Smooth muscle cell of the brain vasculature (primary cell): ENCODE measurements around the gene MIGA2.
"Not testable (repeated sequence)": the region's sequence is repeated elsewhere in the genome, so short reads cannot be mapped to it uniquely, and the experiment has no call there.

Experiments used
- DNase-seq: peaks from one replicate; pipeline ENCODE4 v3.0.0-alpha.2; 2012; ENCODE audit warnings: low read depth, low spot score

Gene MIGA2

DNA sequence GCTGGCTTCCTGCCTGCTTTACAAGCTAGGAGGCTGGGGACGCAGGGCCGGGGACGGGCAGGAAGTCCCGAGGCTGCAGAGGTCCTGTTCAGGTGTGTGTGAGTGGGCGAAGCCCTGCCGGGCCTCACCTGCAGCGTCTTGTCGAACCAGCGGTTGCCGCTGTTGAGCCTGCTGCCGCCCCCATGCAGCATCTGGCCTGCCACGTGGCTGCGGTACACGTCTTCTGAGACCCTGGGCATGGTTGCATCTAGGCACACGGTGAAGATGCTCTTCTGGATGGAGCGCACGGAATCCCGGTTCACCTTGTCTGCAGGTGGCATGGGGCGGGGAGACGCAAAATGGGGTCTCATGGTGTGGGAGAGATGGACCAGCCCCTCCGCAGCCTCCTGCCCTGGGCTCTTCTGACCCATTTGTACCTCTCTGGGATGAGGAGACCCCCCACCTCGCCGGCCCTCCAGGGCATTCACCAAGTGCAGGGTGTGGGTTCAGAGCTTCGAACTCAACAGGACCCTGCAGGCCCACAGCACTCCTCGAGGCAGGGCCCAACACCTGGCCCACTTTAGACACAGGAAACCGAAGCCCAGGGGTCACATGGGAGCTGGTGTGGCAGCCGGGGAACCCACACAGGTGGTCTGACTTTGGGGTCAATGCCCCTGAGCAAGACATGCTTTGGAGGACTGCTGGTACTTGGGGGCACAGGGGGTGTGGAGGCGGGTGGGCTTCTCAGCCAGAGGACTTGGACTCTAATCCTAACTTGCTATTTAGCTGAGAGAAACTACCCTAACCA is 64.2 kb downstream of the MIGA2 start:
- no peak for DNase-seq

GRCh38 chr9:129101279-129101678 is 64.9 kb downstream of the MIGA2 start:
- DNase-seq = no peak

- DNase-seq = no peak
Measured at GRCh38 chr9:129102095-129102525, 65.7 kb downstream of the MIGA2 start.

DNA sequence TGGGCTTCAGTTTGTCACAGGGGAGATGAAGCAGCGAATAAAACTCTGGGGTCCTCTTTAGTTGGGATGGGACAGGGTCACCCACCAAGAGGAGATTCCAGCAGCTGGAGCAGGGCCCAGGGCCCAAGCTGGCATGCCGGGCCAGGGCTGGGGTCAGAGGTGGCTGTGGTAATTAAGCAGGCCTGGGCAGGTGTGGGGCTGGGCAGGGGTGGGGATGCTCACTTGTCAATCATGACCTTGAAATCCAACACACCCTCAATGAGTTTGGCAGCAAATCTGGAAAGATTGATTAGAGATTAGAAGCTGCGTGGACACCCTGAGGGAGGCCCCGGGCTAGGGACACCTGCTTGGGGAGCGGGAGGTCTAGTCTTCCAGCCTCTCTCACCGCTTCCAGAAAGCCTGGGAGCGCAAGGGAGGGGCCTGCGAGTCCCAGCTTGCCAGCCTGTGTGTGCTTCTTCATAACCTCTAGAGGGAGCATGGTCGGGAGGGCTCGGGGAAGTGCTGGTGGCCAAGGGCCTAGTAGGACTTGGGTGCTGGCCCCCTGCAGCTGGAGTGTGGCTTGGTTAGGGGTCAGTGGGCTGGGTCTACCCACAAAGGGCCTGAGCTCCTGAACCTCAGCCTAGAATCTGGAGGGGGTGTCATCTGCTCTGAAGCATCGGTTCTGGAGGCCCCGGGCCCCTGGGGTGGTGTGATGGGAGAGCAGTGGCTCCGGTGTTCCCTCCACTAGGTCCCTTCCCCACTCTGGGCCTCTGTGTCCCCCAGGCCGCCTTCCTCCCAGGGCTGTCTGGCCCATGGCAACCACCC is 66.6 kb downstream of the MIGA2 start:
- no peak for DNase-seq

GRCh38 chr9:129103595-129103965 is 67.2 kb downstream of the MIGA2 start:
- DNase-seq = no peak

DNA sequence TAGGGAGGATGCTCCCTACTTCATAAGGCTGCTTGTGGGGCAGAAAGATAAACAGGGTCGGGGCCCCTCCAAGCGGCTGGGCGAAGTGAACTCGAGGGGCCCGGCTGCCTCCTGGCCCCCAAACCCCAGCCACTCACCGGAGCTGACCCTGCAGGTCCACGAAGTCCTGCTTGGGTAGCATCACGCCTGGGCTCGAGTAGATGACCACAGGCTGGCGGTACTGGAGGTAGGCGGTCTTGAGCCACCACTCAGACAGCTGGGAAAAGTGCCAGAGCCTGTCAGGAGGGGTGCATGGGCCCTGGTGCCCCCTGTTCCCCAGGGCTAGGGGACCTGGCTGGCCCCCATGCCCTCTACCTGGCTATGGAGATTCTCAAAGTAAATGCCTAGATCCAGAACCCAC is 67.6 kb downstream of the MIGA2 start:
- DNase-seq = no peak

DNA sequence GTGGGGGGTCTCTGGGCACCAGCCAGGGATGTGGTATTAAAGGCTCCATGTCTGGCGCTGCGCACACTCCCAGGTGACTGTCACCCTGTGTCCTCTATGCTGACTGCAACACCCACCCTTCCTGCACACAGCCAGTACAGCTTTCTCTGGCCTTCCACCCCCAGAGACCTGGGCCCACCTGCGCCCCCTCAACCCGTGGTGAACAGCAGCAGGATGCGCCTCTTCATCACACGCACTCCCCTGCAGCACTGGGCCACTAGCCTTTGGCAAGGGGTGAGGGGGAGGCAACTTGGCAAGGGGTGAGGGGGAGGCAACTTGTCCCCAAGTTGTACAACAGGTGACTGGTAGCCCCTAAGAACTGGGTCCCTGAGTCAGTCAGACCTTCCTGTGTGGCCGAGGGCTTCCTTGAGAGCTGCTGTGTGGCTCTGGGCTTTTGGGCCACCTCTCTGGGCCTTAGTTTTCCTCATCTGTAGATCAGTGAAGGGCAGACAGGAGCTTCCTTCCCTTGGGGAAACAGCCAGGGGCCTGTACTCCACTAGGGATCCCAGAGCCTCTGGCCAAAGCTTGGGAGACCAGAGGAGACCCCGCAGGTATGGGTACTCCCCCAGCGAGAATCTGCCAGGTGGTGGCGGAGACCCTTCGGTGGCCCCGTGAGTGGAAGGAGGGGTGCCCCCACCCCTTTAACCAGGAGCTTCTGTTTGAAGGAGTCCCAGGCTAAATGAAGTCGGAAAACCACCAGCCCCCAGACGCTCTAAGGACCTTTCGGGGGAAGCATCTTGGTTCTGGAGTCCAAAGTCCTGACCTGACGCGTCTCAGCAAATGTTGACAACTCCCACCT is 69.7 kb downstream of the MIGA2 start:
- no peak for DNase-seq

DNA sequence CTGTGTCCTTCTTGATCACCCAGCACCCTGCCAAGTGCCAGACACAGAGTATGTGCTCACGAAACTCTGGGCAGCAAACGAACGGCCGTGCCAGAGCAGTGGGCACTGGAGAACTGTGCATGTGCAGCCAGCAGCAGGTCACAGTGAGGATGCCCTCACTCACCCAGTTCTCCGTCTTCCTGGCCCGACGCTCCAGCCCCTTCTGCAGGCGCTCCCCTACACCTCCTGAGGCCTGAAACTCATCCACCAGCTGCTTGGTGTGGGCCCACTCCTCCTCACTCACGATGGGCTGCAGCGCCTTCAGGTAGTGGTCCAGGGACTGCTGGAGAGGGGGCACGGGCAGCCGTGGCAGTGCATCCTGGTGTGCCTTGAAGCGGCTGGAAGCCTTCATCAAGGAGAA is 71.2 kb downstream of the MIGA2 start:
- no peak for DNase-seq

GRCh38 chr9:129108083-129108804 is 71.8 kb downstream of the MIGA2 start:
- no peak for DNase-seq

DNA sequence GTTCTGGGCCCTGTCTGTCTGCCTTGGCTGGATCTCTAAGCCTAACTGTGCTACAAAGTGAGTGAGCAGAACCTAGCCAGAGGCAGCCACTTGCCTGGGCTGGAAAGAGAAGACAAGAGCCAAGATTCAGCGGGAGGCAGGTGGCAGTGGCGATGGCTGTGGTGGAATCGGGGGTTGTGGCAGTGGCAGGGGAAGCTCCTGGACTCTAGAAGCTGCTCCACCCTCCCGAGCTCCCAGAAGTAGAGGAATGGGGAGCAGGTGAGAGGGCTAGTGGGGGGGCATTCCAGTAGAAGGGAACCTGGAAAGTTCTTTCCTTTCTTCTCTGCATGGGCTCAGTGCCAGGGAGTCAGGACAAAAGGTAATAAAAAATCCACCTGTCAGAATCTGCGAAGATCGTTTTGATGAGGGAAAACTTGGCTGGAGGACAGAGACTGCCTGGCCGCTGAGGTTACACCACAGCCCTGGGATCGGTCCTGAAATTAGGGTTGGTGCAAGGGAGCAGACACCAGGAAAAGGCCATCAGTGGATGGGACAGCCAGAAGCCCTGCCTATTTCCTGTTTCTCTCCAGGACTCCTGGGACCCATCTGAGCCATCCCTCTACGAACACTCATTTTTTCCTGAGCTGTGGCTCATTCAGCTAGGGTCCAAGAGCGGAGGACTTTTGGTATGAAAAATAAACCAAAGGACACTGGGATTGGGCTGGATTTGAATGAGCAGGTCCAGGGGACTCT is 72.5 kb downstream of the MIGA2 start:
- DNase-seq = no peak

GRCh38 chr9:129109537-129109903 is 73.1 kb downstream of the MIGA2 start:
- DNase-seq = no peak

- no peak for DNase-seq
Measured at GRCh38 chr9:129109952-129110739, 73.7 kb downstream of the MIGA2 start.

GRCh38 chr9:129110740-129111527 is 74.5 kb downstream of the MIGA2 start, which contains the start of the genes CRAT and PTPA:
Gene CRAT, minus strand, starts transcription at chr9:129110793. Its CDS starts 284 bp downstream, at chr9:129110509.
Gene PTPA, plus strand, starts transcription at chr9:129111415. Its CDS starts 186 bp downstream, at chr9:129111601.
- peak; percentile 83 for DNase-seq

DNA sequence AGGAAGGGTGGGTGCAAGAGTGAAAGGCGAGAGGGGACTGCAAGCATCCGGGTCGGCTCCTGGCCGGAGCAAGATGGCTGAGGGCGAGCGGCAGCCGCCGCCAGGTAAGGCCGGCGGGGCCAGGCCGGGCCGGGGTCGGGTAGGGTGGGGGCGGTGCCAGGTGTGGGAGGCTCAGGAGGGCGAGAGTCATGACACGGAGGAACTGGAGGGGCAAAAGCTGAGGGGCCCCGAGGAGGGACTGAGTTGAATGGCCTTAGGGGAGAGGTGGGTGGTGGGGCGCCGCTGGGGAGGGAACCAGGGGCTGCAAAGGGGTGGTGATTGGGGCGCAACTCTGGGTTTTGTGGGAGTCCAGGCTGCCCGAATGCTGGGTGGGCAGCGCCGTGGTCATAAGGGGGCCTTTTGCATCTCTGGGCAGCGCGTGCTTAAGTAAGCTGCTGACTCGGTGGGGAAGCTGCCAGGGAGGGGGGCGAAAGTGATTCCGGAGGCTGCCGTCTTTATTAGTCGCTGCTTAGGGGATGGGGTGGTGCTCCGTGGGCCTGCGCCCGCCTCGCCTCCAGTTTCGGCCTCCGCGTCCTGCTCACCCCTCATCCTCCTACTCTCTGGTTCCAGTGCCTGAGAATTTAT is 75.2 kb downstream of the MIGA2 start:
- DNase-seq = no peak

DNA sequence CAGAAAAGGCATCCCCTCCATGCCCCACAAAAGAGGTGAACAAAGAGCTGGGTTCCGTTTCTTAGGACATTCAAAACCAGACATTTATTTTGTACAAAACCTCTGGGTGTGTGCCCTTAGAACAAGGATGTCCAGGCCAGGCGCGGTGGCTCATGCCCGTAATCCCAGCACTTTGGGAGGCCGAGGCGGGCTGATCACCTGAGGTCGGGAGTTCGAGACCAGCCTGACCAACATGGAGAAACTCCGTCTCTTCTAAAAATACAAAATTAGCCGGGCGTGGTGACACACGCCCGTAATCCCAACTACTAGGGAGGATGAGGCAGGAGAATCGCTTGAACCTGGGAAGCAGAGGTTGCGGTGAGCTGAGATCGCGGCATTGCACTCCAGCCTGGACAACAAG is 76.1 kb downstream of the MIGA2 start:
- not testable (repeated sequence) for DNase-seq

DNA sequence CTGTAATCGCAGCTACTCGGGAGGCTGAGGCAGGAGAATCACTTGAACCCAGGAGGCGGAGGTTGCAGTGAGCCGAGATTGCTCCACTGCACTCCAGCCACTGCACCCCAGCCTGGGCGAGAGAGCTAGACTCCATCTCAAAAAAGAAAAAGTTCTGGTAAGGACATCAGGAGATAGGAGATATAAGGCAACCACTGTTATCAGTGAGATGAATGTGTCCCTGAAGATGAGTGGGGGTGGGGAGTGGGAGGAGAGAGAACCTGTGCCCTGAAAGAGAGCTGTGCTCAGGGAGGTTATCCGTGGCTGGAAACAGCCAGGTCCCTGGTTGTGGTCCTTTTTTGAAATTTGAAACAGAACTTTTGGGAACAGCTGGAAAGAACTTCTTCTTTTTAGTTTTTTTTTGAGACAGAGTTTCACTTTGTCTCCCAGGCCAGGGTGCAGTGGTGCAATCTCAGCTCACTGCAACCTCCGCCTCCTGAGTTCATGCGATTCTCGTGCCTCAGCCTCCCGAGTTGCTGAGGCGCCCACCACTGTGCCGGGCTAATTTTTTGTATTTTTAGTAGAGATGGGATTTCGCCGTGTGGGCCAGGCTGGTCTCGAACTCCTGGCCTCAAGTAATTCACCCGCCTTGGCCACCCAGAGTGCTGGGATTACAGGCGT is 77.3 kb downstream of the MIGA2 start:
- DNase-seq = no peak

- DNase-seq = no peak
Measured at GRCh38 chr9:129118799-129119198, 82.4 kb downstream of the MIGA2 start.

DNA sequence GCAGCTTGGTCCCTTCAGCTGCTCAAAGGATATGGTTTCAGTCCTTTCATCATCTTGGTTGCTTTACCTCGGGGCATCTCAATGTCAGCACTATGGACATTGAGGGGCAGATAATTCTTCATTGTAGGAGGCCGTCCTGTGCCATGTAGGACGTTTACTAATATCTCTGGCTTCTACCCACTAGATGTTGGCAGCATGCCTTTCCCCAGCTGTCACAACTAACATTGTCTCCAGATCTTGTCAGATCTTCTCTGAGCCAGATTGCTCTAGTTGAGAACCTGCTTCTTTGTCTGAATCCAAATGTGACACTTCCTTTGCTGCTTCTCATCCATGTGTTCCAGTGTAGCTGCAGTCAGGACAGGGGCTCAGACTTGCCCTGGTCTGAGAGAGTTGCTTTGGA is 85.1 kb downstream of the MIGA2 start:
- DNase-seq = no peak
